ENCODE results near the gene ABCC1.
"Not testable (repeated sequence)": the region's sequence is repeated elsewhere in the genome, so short reads cannot be mapped to it uniquely, and the experiment has no call there.

Gene ABCC1

DNA sequence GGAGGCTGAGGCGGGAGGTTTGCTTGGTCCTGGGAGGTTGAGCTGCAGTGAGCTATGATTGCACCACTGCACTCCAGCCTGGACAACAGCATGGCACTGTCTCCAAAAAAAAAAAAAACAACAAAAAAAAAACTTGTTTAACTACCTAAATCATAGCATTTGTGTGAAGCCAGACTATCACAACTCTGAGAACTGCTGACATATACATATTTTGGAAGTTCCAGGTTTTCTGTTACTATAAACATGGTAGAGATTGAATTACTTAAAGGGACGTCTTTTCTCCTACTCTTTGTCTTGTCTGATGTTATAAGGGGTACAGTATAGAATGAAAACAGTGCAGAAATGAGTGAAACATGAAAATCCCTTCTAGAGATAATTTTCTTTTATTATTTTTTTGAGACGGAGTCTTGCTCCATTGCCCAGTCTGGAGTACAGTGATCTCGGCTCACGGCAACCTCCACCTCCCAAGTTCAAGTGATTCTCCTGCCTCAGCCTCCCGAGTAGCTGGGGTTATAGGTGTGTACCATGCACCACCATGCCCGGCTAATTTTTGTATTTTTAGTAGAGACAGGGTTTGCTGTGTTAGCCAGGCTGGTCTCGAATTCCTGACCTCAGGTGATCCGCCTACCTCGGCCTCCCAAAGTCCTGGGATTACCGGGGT, 18.4 kb downstream of the ABCC1 start:
- no peak for DNase-seq

DNA sequence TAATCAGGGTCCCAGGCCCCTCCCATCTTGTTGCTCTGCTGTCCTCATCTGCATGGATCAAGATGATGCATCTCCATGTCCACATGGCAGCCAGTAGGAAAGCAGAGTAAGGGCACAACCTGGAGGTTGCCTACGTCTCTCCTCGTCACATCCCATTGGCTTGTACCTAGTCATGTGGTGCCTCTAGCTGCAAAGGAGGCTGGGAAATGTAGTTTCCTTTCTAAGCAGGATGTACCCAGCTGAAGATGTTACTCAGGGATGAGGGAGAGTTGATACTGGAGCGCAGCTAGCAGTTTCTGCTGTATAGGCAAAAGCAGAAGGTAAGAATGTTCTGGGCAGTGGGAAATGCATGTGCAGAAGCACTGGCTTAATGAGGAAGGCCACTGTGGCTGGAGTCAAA, 20.8 kb downstream of the ABCC1 start:
- DNase-seq = no peak

DNA sequence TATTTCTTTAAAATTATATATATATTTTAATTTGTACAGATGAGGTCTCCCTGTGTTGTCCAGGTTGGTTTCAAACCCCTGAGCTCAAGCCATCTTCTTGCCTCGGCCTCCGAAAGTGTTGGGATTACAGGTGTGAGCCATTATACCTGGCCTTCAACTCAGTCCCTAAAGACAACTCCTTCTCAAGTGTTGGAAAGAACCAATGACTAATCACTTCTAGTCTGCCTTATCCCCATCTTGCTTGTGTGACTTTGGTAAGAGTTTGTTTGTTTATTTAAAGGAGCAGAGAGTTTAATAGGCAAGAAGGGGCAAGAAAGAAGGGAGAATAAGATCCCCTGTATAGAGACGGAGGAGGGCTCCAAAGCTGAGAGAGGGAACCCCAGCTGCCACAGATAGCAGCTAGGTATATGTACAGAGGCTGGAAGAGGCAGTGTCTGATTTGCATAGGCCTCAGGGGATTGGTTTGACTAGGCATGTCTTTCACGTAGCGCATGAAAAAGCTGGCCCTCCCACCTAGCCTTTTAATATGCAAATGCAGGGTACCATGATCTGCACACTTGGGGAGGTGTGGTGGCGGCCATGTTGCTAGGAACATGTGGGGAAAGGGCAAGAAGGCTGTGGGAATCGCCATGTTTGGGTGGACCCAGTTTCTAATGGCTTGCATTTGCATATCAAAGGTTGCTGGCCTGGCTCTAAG, 21.5 kb downstream of the ABCC1 start:
- DNase-seq = no peak

- DNase-seq = no peak
Measured at GRCh38 chr16:15971440-15971815, 22.0 kb downstream of the ABCC1 start.

DNA sequence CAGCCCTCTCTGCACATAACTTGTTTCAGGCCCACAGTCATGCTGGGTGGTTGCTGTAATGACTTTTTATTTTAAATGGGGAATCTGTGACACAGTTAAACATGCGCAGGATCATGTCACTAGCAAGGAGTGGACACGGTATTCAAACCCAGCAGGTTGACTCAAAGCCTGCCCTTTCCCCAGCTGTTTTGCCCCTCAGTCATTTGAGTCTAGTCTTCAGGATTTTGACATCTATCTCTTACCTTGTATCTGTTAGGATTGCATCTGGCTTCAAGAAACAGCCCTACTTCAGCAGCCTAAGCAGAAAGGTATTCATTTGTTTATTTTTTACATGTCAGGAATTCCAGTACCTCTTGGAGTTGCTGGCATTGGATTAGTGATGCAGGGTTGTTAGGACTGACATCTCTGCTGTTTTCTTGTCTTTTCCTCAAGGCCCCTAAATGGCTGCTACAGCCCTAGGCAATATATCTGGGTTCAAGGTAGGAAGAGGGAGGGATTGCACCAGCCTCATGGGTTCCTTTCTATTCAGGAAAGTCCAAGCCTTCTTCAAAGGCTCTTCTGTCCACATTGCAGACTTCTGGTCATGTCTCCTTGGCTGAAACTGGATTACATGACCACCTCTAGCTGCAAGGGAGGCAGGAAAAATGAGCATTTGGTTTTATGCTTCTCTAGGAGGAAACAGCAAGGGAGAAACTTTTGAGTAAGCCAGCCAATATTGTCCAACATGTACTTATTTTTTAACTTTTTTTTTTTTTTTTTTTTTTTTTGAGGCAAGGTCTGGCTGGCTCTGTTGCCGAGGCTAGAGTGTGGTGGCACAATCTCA, 22.8 kb downstream of the ABCC1 start:
- DNase-seq = no peak

DNA sequence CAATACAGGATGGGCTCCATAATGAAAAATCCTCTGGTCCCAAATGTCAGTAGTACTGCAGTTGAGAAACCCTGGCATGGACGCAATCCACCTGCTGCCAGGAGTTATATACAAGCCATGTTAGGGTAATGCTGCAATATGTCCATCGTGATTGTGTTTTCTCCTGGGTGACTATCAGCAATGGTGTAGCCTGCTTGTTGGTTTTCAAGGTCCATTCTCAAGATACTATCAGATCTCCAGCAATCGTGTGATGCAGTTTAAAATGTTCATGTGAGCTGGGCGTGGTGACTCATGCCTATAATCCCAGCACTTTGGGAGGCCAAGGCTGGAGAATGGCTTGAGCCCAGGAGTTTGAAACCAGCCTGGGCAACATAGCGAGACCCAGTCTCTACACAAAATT, 24.0 kb downstream of the ABCC1 start:
- DNase-seq = no peak

GRCh38 chr16:15974057-15974456, 24.6 kb downstream of the ABCC1 start:
- DNase-seq = no peak

GRCh38 chr16:15975172-15975571, 25.8 kb downstream of the ABCC1 start:
- DNase-seq = no peak

DNA sequence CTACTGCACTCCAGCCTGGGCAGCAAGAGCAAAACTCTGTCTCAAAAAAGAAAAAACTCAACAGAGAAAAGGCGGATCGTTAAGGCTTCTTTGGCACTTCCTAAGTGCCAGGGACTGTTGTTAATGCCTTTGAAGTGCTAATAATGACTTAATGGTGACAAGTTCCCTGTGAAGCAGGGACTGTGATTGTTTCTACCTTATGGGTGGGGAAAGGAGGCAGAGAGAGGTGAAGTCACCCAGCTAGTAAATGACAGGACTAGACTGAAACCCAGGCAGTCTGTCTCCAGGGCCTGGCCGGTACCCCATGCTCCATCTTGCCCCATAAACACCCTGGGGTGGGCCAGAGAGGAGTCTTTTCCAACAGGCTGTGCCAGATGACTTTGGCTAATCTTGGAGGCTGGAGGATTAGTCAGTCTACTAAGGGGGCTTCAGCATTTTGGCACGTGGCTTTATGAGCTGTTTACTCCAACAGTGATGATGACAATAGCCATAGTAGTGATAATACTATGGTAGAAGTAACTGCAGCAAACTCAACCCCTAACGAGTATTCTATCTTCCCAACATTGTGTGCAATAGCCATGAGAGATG, 26.9 kb downstream of the ABCC1 start:
- DNase-seq = no peak

DNA sequence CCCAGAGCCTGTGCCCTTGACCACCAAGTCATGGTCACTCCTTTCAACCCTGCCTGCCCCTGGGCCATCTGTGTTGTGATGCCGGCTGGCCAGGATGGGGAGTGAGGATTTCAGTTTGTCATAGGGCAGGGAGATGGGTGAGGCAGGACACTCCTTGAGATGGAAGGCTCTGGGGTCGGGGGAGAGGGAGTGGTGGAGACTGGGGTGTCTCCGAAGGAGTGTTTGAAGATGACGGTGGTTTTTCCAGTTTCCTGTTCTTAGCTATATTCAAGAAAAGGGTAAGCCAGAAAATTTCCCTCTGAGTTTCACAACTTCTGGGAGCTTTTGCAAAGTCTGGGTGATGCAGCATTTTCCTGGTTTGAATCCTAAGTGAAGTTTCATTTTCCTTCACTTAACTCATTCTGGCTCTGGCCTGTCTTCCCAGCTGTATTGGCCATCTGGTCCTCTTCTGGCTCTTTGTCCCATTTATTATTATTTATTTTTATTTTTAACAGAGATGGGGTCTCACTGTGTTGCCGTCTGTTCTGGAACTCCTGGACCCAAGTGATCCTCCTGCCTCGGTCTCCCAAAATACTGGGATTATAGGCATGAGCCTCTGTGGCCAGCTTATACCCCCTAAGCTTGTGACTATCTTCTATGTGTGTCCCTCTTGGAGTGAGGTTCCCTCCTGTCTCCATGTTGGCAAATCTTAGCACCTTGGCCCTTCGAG, 27.7 kb downstream of the ABCC1 start:
- DNase-seq = no peak

- DNase-seq = no peak
Measured at GRCh38 chr16:15979801-15980200, 30.4 kb downstream of the ABCC1 start.

DNA sequence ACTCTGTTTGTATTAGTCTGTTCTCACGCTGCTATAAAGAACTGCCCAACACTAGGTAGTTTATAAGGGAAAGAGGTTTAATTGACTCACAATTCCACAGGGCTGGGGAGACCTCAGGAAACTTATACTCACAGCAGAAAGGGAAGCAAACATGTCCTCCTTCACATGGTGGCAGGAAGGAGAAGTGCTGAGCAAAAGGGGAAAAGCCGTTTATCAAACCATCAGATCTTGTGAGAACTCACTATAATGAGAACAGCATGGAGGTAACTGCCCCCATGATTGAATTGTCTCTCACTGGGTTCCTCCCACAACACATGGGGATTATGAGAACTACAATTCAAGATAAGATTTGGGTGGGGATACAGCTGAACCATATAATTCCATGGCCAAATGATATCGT, 30.9 kb downstream of the ABCC1 start:
- DNase-seq = no peak

DNA sequence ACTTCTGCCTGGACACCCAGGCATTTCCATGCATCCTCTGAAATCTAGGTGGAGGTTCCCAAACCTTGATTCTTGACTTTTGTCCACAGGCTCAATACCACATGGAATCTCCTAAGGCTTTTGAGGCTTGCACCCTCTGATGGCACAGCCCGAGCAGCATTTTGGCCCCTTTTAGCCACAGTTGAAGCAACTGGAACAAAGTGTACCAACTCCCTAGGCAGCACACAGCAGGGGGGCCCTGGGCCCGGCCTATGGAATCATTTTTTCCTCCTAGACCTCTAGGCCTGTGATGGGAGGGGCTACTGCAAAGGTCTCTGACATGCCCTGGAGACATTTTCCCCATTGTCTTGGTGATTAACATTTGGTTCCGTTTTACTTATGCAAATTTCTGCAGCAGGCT, 32.0 kb downstream of the ABCC1 start:
- no peak for DNase-seq

DNA sequence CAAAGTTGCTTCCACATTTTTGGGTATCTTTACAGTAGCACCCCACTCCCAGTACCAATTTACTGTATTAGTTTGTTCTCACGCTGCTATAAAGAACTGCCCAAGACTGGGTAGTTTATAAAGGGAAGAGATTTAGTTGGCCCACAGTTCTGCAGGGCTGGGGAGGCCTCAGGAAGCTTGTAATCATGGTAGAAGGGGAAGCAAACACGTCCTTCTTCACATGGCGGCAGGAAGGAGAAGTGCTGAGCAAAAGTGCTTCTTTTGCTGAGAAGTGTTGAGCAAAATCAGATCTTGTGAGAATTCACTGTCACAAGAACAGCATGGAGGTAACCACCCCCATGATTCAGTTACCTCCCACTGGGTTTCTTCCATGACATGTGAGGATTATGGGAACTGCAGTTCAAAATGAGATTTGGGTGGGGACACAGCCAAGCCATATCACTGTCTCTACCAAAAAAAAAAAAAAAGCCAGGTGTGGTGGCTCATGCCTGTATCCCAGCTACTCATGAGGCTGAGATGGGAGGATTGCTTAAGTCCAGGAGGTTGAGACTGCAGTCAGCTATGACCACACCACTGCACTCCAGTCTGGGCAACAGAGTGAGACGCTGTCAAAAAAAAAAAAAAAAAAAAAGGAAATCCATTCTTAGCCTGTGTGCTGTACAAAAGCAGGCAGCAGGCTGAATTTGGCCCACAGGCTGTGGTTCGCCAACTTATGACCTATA, 32.9 kb downstream of the ABCC1 start:
- DNase-seq = not testable (repeated sequence)

DNA sequence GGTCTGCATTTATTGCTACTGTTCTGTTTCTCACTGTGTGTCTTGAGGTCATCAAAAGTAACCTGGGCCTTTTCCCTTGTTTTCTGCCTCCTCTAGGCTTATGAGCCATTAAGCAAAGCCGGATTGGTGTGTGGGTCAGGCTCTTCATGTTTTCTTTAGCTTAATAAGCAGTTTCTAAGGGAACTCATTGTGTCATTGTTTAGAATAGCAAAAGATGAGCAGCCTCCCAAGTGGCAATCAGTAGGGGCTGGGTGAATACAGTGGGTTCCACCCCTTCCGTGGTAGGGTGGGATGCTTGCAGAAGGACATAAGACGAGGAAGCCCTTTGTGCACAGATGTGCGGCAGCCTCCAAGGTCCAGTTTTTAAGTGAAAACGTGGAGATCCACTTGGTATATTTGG, 34.5 kb downstream of the ABCC1 start:
- DNase-seq = no peak

GRCh38 chr16:15985144-15985543, 35.7 kb downstream of the ABCC1 start:
- DNase-seq = no peak

DNA sequence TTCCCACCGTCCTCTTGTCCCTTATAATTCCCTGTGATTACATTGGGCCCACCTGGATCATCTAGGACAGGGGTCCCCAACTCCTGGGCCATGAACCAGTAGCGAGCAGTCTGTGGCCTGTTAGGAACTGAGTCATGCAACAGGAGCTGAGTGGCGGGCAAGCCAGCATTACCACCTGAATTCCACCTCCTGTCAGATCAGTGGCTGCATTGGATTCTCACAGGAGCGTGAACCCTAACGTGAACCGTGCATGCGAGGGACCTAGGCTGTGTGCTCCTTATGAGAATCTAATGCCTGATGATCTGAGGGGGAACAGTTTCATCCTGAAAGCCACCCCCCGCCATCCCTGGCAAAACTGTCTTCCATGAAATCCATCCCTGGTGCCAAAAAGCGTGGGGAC, 36.8 kb downstream of the ABCC1 start:
- no peak for DNase-seq

DNA sequence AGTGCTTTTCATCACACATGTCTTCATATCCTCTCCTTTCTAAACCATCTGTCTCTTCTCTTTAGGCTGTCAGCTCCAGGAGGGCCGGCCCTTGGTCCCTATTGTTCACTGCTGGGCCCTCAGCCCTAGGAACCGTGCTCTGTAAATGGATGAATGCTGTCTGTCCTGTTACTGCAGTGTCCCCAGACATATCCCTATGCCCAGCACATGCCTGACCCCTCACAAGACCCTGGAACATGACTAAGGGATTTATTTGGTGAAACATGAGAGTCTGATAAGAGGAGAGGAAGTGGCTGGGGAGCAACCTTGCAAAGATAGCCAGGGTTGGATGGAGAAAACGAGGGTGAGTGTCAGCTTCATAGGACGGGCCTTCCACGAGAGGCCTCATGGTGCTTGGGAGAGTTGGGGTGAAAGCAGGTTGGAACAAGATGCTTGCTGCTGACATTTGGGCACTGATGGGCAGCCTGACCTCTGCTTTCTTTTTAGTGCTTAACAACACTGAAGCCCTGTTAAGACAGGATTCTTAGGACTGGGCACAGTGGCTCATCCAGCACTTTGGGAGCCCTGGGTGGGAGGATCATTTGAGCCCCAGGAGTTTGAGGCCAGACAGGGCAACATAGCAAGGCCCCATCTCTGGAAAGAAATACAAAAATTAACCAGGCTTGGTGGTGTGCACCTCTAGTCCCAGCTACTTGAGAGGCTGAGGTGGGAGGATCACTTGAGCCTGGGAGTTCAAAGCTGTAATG, 39.0 kb downstream of the ABCC1 start:
- DNase-seq = no peak

- DNase-seq = no peak
Measured at GRCh38 chr16:15990902-15991301, 41.5 kb downstream of the ABCC1 start.

- DNase-seq = no peak
Measured at GRCh38 chr16:15993128-15993527, 43.7 kb downstream of the ABCC1 start.

DNA sequence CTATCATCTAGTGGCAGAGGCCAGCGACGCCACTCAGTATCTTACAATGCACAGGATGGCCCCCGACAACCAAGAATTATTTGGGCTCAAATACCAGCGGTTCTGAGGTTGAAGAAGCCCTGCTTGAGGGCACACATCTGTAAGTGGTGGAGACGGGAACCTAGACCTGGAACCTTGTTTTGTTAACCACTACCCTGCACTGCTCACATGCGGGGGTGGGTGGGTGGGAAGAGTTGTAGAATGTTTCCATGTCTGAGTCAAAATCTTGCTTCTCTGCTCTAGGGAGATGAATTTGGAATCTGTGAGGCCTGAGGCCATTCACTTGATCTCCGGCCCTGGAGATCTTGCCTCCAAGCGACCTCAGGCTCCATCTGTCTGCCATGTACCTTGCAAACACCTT, 44.1 kb downstream of the ABCC1 start:
- DNase-seq = no peak

Measured in NCI-H2171 (cell line).